Fibroblast of lung (primary cell): ENCODE data around the gene ANKRD36B. TPM values are rescaled to one million over a fixed set of nuclear protein-coding genes. Genes with fewer than 3 reads are reported as not detected.
"Not testable (repeated sequence)": the region's sequence is repeated elsewhere in the genome, so short reads cannot be mapped to it uniquely, and the experiment has no call there.

Experiments used
- DNase-seq, 2 donors: peaks; one replicate each; pipeline versions ENCODE4 v3.0.0 to v3.0.0-alpha.2; 2010; ENCODE audit warnings: low read depth in 2 of 2
- H2AFZ ChIP-seq: 2 replicates; pipeline ENCODE4 v1.5.1; 2012; ENCODE audit warnings: low read length, control low read depth, inconsistent platforms
- H3K27ac ChIP-seq: 2 replicates; pipeline ENCODE4 v1.5.1; 2011; ENCODE audit warnings: low read length, control low read depth; ENCODE audit not compliant: insufficient read depth
- H3K27me3 ChIP-seq: 2 replicates; pipeline ENCODE4 v1.5.1; 2011; ENCODE audit warnings: mild to moderate bottlenecking, low read length; ENCODE audit not compliant: control insufficient read depth, insufficient read depth
- H3K36me3 ChIP-seq: 2 replicates; pipeline ENCODE4 v1.5.1; 2011; ENCODE audit warnings: low read length; ENCODE audit not compliant: control insufficient read depth, insufficient read depth
- H3K4me1 ChIP-seq: 2 replicates; pipeline ENCODE4 v1.5.1; 2011; ENCODE audit warnings: low read length; ENCODE audit not compliant: control insufficient read depth, insufficient read depth; ENCODE audit errors: extremely low read depth
- H3K4me2 ChIP-seq: 2 replicates; pipeline ENCODE4 v1.5.1; 2011; ENCODE audit warnings: low read length, control low read depth; ENCODE audit not compliant: insufficient read depth; ENCODE audit errors: extremely low read depth
- H3K4me3 ChIP-seq, 4 experiments: fragments of 200-600 bp in 1 of 4; sonication (generic) in 1 of 4; replicated peaks in 1 of 4; 2 replicates each; pipeline ENCODE4 v1.5.1; 2011 to 2016; ENCODE audit warnings: low read length in 4 of 4, low read depth in 3 of 4, mild to moderate bottlenecking in 3 of 4, control low read depth in 2 of 4, inconsistent platforms in 1 of 4, mixed read lengths in 1 of 4; ENCODE audit not compliant: insufficient read depth in 1 of 4; ENCODE audit errors: control extremely low read depth in 1 of 4
- H3K79me2 ChIP-seq: 2 replicates; pipeline ENCODE4 v1.5.1; 2012; ENCODE audit warnings: mild to moderate bottlenecking, low read length, inconsistent platforms; ENCODE audit not compliant: control insufficient read depth, insufficient read depth
- H3K9ac ChIP-seq: 2 replicates; pipeline ENCODE4 v1.5.1; 2011; ENCODE audit warnings: mild to moderate bottlenecking, low read length, control low read depth; ENCODE audit not compliant: insufficient read depth
- H3K9me3 ChIP-seq: 2 replicates; pipeline ENCODE4 v1.5.1; 2012; ENCODE audit warnings: low read depth, low read length; ENCODE audit not compliant: control insufficient read depth, insufficient read depth
- H4K20me1 ChIP-seq: 2 replicates; pipeline ENCODE4 v1.5.1; 2011; ENCODE audit warnings: low read length; ENCODE audit not compliant: control insufficient read depth, insufficient read depth; ENCODE audit errors: extremely low read depth
- EZH2 ChIP-seq: IDR thresholded peaks from 2 replicates; pipeline ENCODE4 v1.5.1; 2012; ENCODE audit warnings: low read length, control low read depth, mild to moderate bottlenecking; ENCODE audit errors: missing control alignments
- polyA plus RNA-seq, 2 donors: library from polyadenylated mRNA; depleted of rRNA in 1 of 2; stranded (reverse) in 1 of 2; unstranded in 1 of 2; fragments of >200 nt; gene quantifications; 2 replicates each; pipeline ENCODE4 v1.2.1, GENCODE V29; 2011 to 2012; ENCODE audit warnings: missing spikeins in 1 of 2
- total RNA-seq: library from RNA; depleted of rRNA; stranded (reverse); fragments of >200 nt; gene quantifications from 2 replicates; pipeline ENCODE4 v1.2.1, GENCODE V29; 2014
- TF ChIP-seq, protein P1 (sequence below), 2 donors: IDR thresholded peaks in 1 of 2; conservative IDR thresholded peaks in 1 of 2; 1 replicate in 1 of 2; 2 replicates in 1 of 2; pipeline ENCODE4 v1.5.1; 2011 to 2012; ENCODE audit warnings: low read length in 2 of 2, control low read depth in 1 of 2, inconsistent platforms in 1 of 2, low read depth in 1 of 2, mild to moderate bottlenecking in 1 of 2

The ANKRD36B gene
- total and polyA plus RNA-seq, 2 donors (not counting 1 experiment from before 2014, with no cell fraction given), result 4.7 to 23.1 TPM

DNA sequence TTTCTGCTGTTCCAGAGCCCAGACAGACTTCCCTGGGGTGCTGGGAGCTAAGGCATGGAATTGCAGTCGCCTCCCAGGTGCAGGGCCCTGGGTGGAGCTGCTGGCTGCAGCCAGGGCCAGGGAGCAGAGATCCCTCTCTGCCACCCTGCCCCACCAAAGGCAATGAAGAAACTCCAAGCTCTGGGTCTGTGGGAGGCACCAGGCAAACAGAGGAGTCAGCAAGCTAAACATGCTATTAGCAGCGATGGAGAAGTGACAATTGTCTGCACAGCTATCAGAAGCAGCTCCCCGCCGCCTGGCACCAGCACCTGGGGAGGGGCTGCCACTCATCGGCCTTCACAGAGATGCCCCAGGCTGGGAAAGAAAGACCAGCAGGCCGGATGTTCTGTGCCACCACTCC lies 28.2 kb upstream of the ANKRD36B start:
- no peak overlapping the region for H3K4me3 ChIP-seq
- H3K9me3 ChIP-seq, result no peaks in the 10 kb centered on the region
- no peak overlapping the region for H2AFZ ChIP-seq
- no peaks in the 10 kb centered on the region for H3K4me1 ChIP-seq
- no peaks in the 10 kb centered on the region for H3K79me2 ChIP-seq
- no peak overlapping the region for H3K27ac ChIP-seq
- no peaks in the 10 kb centered on the region for H3K36me3 ChIP-seq
- H3K4me2 ChIP-seq, result no peak overlapping the region
- TF ChIP-seq, protein P1, sequence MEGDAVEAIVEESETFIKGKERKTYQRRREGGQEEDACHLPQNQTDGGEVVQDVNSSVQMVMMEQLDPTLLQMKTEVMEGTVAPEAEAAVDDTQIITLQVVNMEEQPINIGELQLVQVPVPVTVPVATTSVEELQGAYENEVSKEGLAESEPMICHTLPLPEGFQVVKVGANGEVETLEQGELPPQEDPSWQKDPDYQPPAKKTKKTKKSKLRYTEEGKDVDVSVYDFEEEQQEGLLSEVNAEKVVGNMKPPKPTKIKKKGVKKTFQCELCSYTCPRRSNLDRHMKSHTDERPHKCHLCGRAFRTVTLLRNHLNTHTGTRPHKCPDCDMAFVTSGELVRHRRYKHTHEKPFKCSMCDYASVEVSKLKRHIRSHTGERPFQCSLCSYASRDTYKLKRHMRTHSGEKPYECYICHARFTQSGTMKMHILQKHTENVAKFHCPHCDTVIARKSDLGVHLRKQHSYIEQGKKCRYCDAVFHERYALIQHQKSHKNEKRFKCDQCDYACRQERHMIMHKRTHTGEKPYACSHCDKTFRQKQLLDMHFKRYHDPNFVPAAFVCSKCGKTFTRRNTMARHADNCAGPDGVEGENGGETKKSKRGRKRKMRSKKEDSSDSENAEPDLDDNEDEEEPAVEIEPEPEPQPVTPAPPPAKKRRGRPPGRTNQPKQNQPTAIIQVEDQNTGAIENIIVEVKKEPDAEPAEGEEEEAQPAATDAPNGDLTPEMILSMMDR (conservative IDR thresholded peaks at IDR 0.05 in 1 of 2, IDR thresholded peaks at IDR 0.05 in 1 of 2; ENCODE audit: low read depth in 1 of 2, low read length in 2 of 2), result no peak
- TF ChIP-seq EZH2, result no peak
- H3K27me3 ChIP-seq, result no peaks in the 10 kb centered on the region
- H3K9ac ChIP-seq, result no peak overlapping the region
- H4K20me1 ChIP-seq, result no peaks in the 10 kb centered on the region
- no peak for DNase-seq

DNA sequence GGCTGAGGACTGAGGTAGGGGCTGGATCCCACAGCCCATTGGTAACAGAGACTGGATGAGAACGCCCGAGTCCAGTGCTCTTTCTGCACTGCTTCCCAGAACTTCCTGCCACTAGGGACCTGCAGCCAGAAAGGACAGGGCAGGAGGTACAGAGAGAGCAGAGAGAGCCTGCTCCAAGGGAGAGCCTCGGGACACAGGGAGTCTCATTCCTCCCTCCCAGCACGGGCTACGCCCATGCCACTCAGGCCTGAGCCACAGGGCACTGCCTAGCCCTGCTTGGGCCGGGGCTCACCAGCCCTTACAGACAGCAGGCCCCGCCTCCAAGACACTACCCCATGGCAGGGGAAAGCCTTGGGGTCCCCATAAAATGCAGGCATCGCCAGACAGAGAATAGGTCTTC lies 26.1 kb upstream of the ANKRD36B start:
- H4K20me1 ChIP-seq, H3K27me3 ChIP-seq, H3K4me2 ChIP-seq, H3K36me3 ChIP-seq, H3K79me2 ChIP-seq, H2AFZ ChIP-seq, H3K4me1 ChIP-seq, H3K27ac ChIP-seq, H3K9ac ChIP-seq, H3K9me3 ChIP-seq, H3K4me3 ChIP-seq, DNase-seq: not testable (repeated sequence)

DNA sequence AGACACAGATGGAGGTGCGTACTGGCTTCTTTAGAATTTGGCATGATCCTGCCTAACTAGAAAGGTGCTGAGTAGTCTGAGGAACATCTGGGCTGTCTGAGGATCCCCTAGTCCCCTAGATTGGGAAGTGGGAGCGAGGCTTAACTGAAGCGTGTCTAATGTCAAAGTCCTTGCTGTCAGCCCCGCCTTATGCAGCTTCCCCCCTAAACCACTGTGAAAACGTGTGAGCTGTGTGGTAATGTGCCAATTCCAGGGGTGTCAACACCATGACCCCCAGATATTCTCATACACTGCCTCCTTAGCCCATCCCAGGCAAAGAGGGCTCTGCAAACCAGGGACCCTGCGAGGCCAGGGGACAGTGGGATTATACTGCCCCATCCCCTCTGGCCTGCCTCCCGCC lies 22.2 kb upstream of the ANKRD36B start:
- not testable (repeated sequence) for H4K20me1 ChIP-seq, H3K79me2 ChIP-seq, H3K27me3 ChIP-seq, H3K4me1 ChIP-seq, H3K9ac ChIP-seq, H3K36me3 ChIP-seq, H3K9me3 ChIP-seq, H3K4me3 ChIP-seq, H2AFZ ChIP-seq, H3K4me2 ChIP-seq, H3K27ac ChIP-seq, DNase-seq

DNA sequence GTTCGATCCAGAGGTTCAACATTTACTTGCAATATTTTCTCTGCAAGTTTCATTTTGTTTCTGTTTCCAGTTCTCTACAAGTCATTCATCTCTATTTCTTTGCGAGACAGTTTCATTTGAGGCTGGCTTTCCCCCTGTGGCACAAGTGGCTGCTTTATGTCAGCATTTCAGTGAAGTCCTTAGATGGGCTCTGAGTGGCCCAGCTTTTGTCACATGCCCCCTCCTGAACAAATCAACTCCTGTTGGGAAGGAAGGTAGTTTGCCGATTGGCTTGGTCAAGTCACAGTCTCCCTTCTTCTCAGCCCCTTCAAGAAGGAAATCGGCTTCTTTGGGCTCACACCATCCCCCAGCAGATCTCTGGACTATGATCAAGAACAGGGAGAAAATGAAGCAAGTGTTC lies 19.1 kb upstream of the ANKRD36B start:
- H4K20me1 ChIP-seq, H3K4me2 ChIP-seq, H3K9me3 ChIP-seq: not testable (repeated sequence)

DNA sequence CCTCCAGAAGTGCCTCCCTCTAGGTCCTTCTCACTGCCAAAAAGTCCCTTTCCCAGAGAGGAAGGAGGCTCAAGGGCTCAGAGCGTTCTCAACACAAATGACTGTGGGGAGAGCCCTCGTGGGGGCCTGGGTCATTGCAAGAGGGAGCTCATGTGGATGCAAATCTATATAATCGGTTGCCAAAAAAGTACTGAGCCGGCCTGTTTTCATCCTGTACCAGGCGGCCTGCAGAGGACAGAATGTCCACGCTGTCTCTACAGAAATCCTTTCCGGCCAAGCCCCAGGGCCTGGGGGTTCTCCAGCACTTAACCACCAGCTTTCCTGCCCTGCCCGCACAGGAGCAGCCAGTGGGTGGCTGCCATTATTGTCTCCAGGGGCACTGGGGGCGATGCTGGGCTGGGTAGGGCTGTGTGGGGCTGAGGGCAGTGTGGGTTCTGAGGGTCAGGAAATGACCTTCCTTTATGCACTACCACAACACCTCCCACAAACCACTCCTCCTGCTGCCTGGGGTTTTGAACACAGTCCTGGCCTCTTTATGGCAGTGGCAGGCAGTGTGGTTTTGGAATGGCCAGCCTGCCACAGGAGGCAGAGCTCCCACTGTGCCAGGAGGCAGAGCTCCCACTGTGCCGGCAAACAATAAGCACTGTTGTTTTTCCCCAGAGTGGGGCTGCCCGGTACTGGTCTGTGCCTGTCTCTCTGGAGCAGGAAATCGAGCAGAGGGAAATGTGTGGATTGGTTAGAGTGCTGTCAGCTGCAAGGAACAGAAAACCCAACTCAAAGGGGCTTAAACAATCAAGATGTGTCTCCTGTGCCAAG lies 16.1 kb upstream of the ANKRD36B start:
- H3K4me1 ChIP-seq, H3K79me2 ChIP-seq, H3K4me3 ChIP-seq, H3K9ac ChIP-seq, H3K36me3 ChIP-seq, H4K20me1 ChIP-seq, H3K4me2 ChIP-seq, H3K27me3 ChIP-seq, DNase-seq, H2AFZ ChIP-seq, H3K27ac ChIP-seq, H3K9me3 ChIP-seq: not testable (repeated sequence)

More for the DNA sequence above, 19.1 kb upstream of the ANKRD36B start:
- H3K36me3 ChIP-seq, H3K4me3 ChIP-seq, H3K79me2 ChIP-seq, DNase-seq, H3K9ac ChIP-seq, H3K4me1 ChIP-seq, H3K27me3 ChIP-seq, H2AFZ ChIP-seq, H3K27ac ChIP-seq: not testable (repeated sequence)

DNA sequence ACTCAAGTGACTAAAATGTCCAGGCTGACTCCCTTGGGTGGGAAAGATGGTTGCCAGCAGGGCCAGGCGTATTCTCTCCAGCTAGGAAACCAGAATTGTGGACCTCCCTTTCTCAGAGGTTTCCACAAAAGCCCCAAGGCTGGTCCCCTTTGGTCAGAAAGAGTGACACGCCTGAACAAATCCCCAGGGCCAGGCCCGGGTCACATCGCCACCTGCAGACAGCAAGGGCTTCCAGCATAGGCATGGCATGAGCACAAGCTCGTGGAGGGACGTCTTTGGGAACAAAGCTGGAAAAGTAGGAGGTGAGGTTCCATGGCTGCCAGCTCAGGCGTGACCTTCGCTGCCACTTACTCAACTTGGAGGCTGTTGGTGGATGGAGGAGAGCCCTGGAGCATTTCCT lies 15.4 kb upstream of the ANKRD36B start:
- H3K9ac ChIP-seq, DNase-seq, H3K4me2 ChIP-seq, H3K9me3 ChIP-seq, H2AFZ ChIP-seq, H4K20me1 ChIP-seq, H3K4me1 ChIP-seq, H3K79me2 ChIP-seq, H3K36me3 ChIP-seq, H3K27me3 ChIP-seq, H3K4me3 ChIP-seq, H3K27ac ChIP-seq: not testable (repeated sequence)
